Osteoblast (primary cell): ENCODE data around the gene IFT122. TPM values are rescaled to one million over a fixed set of nuclear protein-coding genes. Genes with fewer than 3 reads are reported as not detected.
"Not testable (repeated sequence)": the region's sequence is repeated elsewhere in the genome, so short reads cannot be mapped to it uniquely, and the experiment has no call there.

Experiments
- DNase-seq: peaks from one replicate; pipeline ENCODE4 v3.0.0; 2011; ENCODE audit warnings: low spot score, mixed read lengths; ENCODE audit not compliant: insufficient read length; ENCODE audit errors: missing footprints
- H2AFZ ChIP-seq: 2 replicates; pipeline ENCODE4 v1.6.0; 2011; ENCODE audit warnings: mild to moderate bottlenecking, low read length
- H3K27ac ChIP-seq: 2 replicates; pipeline ENCODE4 v1.5.1; 2011; ENCODE audit warnings: mild to moderate bottlenecking, low read depth, low read length, moderate library complexity
- H3K27me3 ChIP-seq: 2 replicates; pipeline ENCODE4 v1.6.0; 2012; ENCODE audit warnings: mild to moderate bottlenecking, control low read depth, inconsistent platforms, low read length, moderate library complexity; ENCODE audit not compliant: insufficient read depth
- H3K36me3 ChIP-seq: 2 replicates; pipeline ENCODE4 v1.5.1; 2011; ENCODE audit warnings: mild to moderate bottlenecking, low read length, control low read depth, moderate library complexity; ENCODE audit not compliant: insufficient read depth
- H3K4me1 ChIP-seq: 2 replicates; pipeline ENCODE4 v1.5.1; 2011; ENCODE audit warnings: mild to moderate bottlenecking, low read length, control low read depth, moderate library complexity; ENCODE audit not compliant: insufficient read depth
- H3K4me2 ChIP-seq: 2 replicates; pipeline ENCODE4 v1.6.0; 2011; ENCODE audit warnings: mild to moderate bottlenecking, low read length; ENCODE audit not compliant: insufficient read depth
- H3K4me3 ChIP-seq: fragments of 200-600 bp; sonication (generic); 3 replicates; pipeline ENCODE4 v1.5.1; 2012; ENCODE audit warnings: mild to moderate bottlenecking, low read length, inconsistent platforms; ENCODE audit not compliant: insufficient read depth
- H3K79me2 ChIP-seq: 2 replicates; pipeline ENCODE4 v1.6.0; 2012; ENCODE audit warnings: mild to moderate bottlenecking, low read length, control low read depth, inconsistent platforms; ENCODE audit not compliant: insufficient read depth
- H3K9me3 ChIP-seq: 2 replicates; pipeline ENCODE4 v1.5.1; 2011; ENCODE audit warnings: low read depth, low read length, control low read depth
- H4K20me1 ChIP-seq: 2 replicates; pipeline ENCODE4 v1.6.0; 2012; ENCODE audit warnings: mild to moderate bottlenecking, low read length, control low read depth; ENCODE audit not compliant: insufficient read depth
- CTCF ChIP-seq: IDR thresholded peaks from 2 replicates; pipeline ENCODE4 v1.5.1; 2011; ENCODE audit warnings: mild to moderate bottlenecking, low read depth, low read length, moderate library complexity; ENCODE audit errors: extremely low read depth
- total RNA-seq: library from RNA; depleted of rRNA; stranded (reverse); fragments of >200 nt; gene quantifications from 2 replicates; pipeline ENCODE4 v1.2.3, GENCODE V29; 2012

IFT122 gene
- total RNA-seq, 1 donor = 30.4 TPM

- no peaks in the 10 kb centered on the region for H3K9me3 ChIP-seq
- no peak overlapping the region for H3K4me2 ChIP-seq
- H3K79me2 ChIP-seq = no peaks in the 10 kb centered on the region
- DNase-seq = no peak
- no peaks in the 10 kb centered on the region for H3K36me3 ChIP-seq
- no peak overlapping the region for H3K27ac ChIP-seq
- no peaks in the 10 kb centered on the region for H4K20me1 ChIP-seq
- H2AFZ ChIP-seq = no peak overlapping the region
- TF ChIP-seq CTCF = no peak
- no peak overlapping the region for H3K4me3 ChIP-seq
- peaks cover 15% of the 10 kb centered on the region for H3K4me1 ChIP-seq
- H3K27me3 ChIP-seq = no peaks in the 10 kb centered on the region
Measured at GRCh38 chr3:129409541-129409940, 30.5 kb upstream of the IFT122 start.

DNA sequence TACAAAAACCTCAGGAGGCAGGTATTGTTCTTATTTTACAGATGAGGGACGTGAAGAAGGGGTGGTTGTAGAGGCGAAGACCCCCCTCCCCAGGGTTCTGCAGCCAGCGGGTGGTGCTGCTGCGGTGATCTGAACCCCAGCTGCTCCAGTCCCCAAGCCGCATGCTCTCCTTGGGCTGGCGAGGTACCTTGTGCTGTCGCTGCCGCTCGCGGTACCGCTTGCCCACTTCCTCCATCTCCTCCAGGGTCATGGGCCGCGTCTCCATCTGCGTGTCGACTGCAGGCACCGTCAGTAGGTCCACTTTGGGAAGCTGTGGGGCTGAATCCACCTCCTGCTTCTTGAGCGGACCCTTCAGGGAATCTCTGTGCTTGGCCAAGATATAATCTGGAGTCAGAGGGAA lies 29.1 kb upstream of the IFT122 start:
- Histone ChIP-seq H3K4me3 (no peak overlapping the region), H3K79me2 (no peaks in the 10 kb centered on the region)
- no peak for DNase-seq

GRCh38 chr3:129412542-129413198 lies 27.4 kb upstream of the IFT122 start:
- TF ChIP-seq CTCF = no peak
- H3K4me1 ChIP-seq = peaks cover 15% of the 10 kb centered on the region
- no peaks in the 10 kb centered on the region for H3K79me2 ChIP-seq
- H3K27me3 ChIP-seq = no peaks in the 10 kb centered on the region
- H3K27ac ChIP-seq = no peak overlapping the region
- no peak overlapping the region for H2AFZ ChIP-seq
- H3K36me3 ChIP-seq = no peaks in the 10 kb centered on the region
- no peak overlapping the region for H3K4me3 ChIP-seq
- H3K4me2 ChIP-seq = no peak overlapping the region
- no peaks in the 10 kb centered on the region for H3K9me3 ChIP-seq
- DNase-seq = no peak
- no peaks in the 10 kb centered on the region for H4K20me1 ChIP-seq

More for the DNA sequence above, 29.1 kb upstream of the IFT122 start:
- Histone ChIP-seq H4K20me1 (no peaks in the 10 kb centered on the region), H3K27ac (no peak overlapping the region), H3K9me3 (no peaks in the 10 kb centered on the region), H3K27me3 (no peaks in the 10 kb centered on the region), H2AFZ (no peak overlapping the region), H3K36me3 (no peaks in the 10 kb centered on the region), H3K4me2 (no peak overlapping the region), H3K4me1 (peaks cover 15% of the 10 kb centered on the region)
- no peak for TF ChIP-seq CTCF

DNA sequence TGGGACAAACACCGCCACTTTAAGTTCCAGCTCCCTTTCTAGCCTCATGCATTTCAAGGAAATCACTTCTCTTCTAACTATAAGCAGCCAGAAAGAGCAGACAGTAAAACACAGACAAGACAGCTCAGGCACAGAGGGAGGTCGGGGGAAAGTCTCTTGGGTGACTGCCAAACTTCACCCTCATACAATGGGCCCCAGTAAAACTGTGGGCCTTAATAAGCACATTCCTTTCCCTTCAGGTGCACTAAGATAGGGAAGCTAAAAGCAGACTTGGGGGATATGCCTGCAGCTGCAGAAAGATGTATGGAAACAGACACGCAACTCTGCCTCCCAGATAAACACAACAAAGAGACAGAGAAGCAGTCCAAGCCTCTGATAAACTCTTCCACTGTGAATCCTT lies 26.8 kb upstream of the IFT122 start:
- H3K4me2 ChIP-seq = peak overlapping the region; percentile 16
- not testable (repeated sequence) for H2AFZ ChIP-seq, H3K36me3 ChIP-seq, H3K9me3 ChIP-seq, H3K27me3 ChIP-seq, H3K4me3 ChIP-seq, H3K79me2 ChIP-seq, DNase-seq, H4K20me1 ChIP-seq
- peak overlapping the region; percentile 64 for H3K27ac ChIP-seq
- H3K4me1 ChIP-seq = peaks cover 15% of the 10 kb centered on the region
